Epithelial cell of proximal tubule (primary cell): Measurements from ENCODE around the gene SYT7. TPM values are rescaled to one million over a fixed set of nuclear protein-coding genes. Genes with fewer than 3 reads are reported as not detected.
A peak's percentile ranks its signal among the peaks of the same experiment; 100 is the strongest.

Experiments used
- DNase-seq: peaks from one replicate; pipeline ENCODE4 v3.0.0-alpha.2; 2011; ENCODE audit warnings: low read depth
- H3K4me3 ChIP-seq: 2 replicates; pipeline ENCODE4 v1.5.1; 2011; ENCODE audit warnings: low read depth, mild to moderate bottlenecking, low read length
- total RNA-seq: library from RNA; depleted of rRNA; stranded (reverse); fragments of >200 nt; gene quantifications from 2 replicates; pipeline ENCODE4 v1.2.3, GENCODE V29; 2015
- TF ChIP-seq, protein P1 (sequence below): conservative IDR thresholded peaks from 2 replicates; pipeline ENCODE4 v1.5.1; 2012; ENCODE audit warnings: low read depth, mild to moderate bottlenecking, low read length

Gene SYT7
- total RNA-seq, 1 donor from 2014 or later, result 0.23 TPM

- no peak for DNase-seq
- TF ChIP-seq, protein P1, sequence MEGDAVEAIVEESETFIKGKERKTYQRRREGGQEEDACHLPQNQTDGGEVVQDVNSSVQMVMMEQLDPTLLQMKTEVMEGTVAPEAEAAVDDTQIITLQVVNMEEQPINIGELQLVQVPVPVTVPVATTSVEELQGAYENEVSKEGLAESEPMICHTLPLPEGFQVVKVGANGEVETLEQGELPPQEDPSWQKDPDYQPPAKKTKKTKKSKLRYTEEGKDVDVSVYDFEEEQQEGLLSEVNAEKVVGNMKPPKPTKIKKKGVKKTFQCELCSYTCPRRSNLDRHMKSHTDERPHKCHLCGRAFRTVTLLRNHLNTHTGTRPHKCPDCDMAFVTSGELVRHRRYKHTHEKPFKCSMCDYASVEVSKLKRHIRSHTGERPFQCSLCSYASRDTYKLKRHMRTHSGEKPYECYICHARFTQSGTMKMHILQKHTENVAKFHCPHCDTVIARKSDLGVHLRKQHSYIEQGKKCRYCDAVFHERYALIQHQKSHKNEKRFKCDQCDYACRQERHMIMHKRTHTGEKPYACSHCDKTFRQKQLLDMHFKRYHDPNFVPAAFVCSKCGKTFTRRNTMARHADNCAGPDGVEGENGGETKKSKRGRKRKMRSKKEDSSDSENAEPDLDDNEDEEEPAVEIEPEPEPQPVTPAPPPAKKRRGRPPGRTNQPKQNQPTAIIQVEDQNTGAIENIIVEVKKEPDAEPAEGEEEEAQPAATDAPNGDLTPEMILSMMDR, result no peak
- no peak overlapping the region for H3K4me3 ChIP-seq
These were observed 12.3 kb upstream of the SYT7 start for GRCh38 chr11:61593151-61593550.

GRCh38 chr11:61592176-61592575 lies 11.3 kb upstream of the SYT7 start:
- TF ChIP-seq, protein P1, result no peak
- no peak for DNase-seq
- H3K4me3 ChIP-seq, result no peak overlapping the region

GRCh38 chr11:61589961-61590360 lies 9.1 kb upstream of the SYT7 start:
- H3K4me3 ChIP-seq, result no peak overlapping the region
- TF ChIP-seq, protein P1, result no peak
- no peak for DNase-seq

GRCh38 chr11:61588728-61589191 lies 7.9 kb upstream of the SYT7 start:
- no peak overlapping the region for H3K4me3 ChIP-seq
- DNase-seq, result no peak

DNA sequence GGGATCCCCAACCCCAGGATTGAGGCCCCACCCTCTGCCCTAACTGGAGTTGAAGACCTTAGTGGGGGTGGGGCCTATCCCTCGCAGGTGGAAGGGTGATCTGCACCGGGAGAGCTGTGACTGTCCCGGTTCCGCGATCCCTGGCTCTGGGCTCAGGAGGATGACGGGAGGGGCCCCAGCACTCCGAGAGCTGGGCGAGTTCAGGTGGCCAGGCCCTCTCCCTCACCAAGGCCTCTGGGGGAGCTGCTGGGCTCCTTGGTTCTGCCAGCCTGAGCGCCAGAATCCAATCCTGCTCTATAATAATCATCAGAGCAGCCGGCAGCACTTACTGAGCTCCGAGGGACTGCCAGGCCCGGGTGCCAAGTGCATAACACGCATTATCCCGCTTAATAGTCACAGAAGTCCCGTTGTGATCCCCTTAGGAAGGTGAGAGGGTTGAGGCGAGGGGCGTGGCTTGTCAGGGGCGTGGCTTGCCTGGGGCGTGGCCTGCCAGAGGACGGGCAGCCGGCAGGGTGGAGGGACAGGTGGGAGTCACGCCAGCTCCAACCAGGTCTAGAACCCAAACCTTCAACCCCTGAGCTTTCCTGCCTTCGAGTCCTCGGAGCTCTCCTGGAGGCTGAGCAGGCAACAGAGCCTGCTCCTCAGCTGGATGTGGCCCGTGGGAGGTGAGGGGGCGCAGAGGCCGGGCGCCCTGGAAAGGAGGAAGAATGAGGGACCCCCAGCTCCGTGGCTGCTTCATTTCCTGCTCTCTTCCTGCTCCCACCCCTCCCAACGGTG lies 7.3 kb upstream of the SYT7 start:
- no peak for DNase-seq
- peak overlapping the region; percentile 14 for H3K4me3 ChIP-seq
- TF ChIP-seq, protein P1, result peak; percentile 29

More at GRCh38 chr11:61588728-61589191, 7.9 kb upstream of the SYT7 start:
- TF ChIP-seq, protein P1, result no peak

- DNase-seq, result no peak
- peak overlapping the region; percentile 14 for H3K4me3 ChIP-seq
- TF ChIP-seq, protein P1, result no peak
These were observed 6.7 kb upstream of the SYT7 start for GRCh38 chr11:61587541-61587941.
